K562 (cell line): Measurements from ENCODE around the gene STK17A. TPM values are rescaled to one million over a fixed set of nuclear protein-coding genes. Genes with fewer than 3 reads are reported as not detected.

Experiments used
- ATAC-seq: fragments of 200-7000 bp; cut with Tn5 transposase; 3 replicates; pipeline ENCODE4 v1.9.1; 2020; ENCODE audit warnings: moderate library complexity
- BruUV-seq: library from RNA; stranded (reverse); fragments of 400-500 nt; replicated peaks from 2 replicates; lab custom pipeline; 2021; lab: Mats Ljungman, UMichigan
- CTCF ChIA-PET: fragments of 300-600 bp; formaldehyde crosslinking; extraction: SDS; loops from one replicate; lab custom pipeline; 2021; ENCODE audit warnings: low intra/inter-chr PET ratio; lab: Yijun Ruan, JAX
- POLR2A ChIA-PET: fragments of 300-600, 350-650 bp; sonication (Branson Sonifier 250); formaldehyde crosslinking; extraction: SDS; loops from one replicate; lab custom pipeline; 2021; ENCODE audit warnings: antibody characterized with exemption, inconsistent platforms; lab: Yijun Ruan, JAX
- DNase-seq, 4 experiments: peaks; one replicate each; pipeline versions ENCODE4 v3.0.0 to v3.0.0-alpha.2; 2011 to 2018; ENCODE audit warnings: low spot score in 3 of 4, mixed read lengths in 3 of 4; ENCODE audit errors: extremely low read depth in 1 of 4
- FAIRE-seq: peaks from 2 replicates; lab custom pipeline; 2011; peaks lifted over from hg19 to GRCh38; lab: Jason Lieb, UNC
- H2AFZ ChIP-seq: 2 replicates; pipeline ENCODE4 v1.6.0; 2011; ENCODE audit warnings: low read depth, low read length, control low read depth, inconsistent platforms
- H3K27ac ChIP-seq: fragments of 200-600 bp; 3 replicates; pipeline ENCODE4 v1.8.0; 2011; ENCODE audit warnings: low read depth, mild to moderate bottlenecking, control low read depth, inconsistent platforms, low read length, moderate library complexity, mixed read lengths; ENCODE audit errors: extremely low read depth
- H3K27me3 ChIP-seq, 2 experiments: fragments of 300-600 bp in 1 of 2; 2 replicates in 1 of 2; 3 replicates in 1 of 2; pipeline versions ENCODE4 v1.6.0 to v1.8.0; 2011; ENCODE audit warnings: inconsistent platforms in 2 of 2, low read length in 2 of 2, mild to moderate bottlenecking in 1 of 2, mixed read lengths in 1 of 2, moderate library complexity in 1 of 2; ENCODE audit not compliant: control insufficient read depth in 2 of 2, insufficient read depth in 2 of 2
- H3K36me3 ChIP-seq: fragments of 300-600 bp; 3 replicates; pipeline ENCODE4 v1.8.0; 2011; ENCODE audit warnings: mild to moderate bottlenecking, low read length, inconsistent platforms; ENCODE audit not compliant: control insufficient read depth, insufficient read depth
- H3K4me1 ChIP-seq, 2 experiments: fragments of 200-600 bp in 1 of 2; replicated peaks in 1 of 2; 2 replicates in 1 of 2; 3 replicates in 1 of 2; pipeline versions ENCODE4 v1.5.1 to v1.8.0; 2011; ENCODE audit warnings: inconsistent platforms in 2 of 2, low read length in 2 of 2, mild to moderate bottlenecking in 1 of 2, mixed read lengths in 1 of 2, moderate library complexity in 1 of 2; ENCODE audit not compliant: control insufficient read depth in 2 of 2, insufficient read depth in 2 of 2
- H3K4me2 ChIP-seq: 2 replicates; pipeline ENCODE4 v1.6.1; 2011; ENCODE audit warnings: low read length, control low read depth, inconsistent platforms, mixed read lengths; ENCODE audit not compliant: insufficient read depth
- H3K4me3 ChIP-seq: fragments of 200-600 bp; sonication (generic), shearing (Covaris generic); 2 replicates; pipeline ENCODE4 v1.5.1; 2016; ENCODE audit warnings: control low read depth, inconsistent platforms
- H3K79me2 ChIP-seq: fragments of 200-600 bp; 3 replicates; pipeline ENCODE4 v1.8.0; 2011; ENCODE audit warnings: low read length, inconsistent platforms; ENCODE audit not compliant: control insufficient read depth, insufficient read depth
- H3K9ac ChIP-seq, 2 experiments: 2 replicates each; pipeline versions ENCODE4 v1.6.0 to v1.6.1; 2011; ENCODE audit warnings: low read depth in 2 of 2, low read length in 2 of 2, control low read depth in 1 of 2, inconsistent platforms in 1 of 2, mild to moderate bottlenecking in 1 of 2, mixed read lengths in 1 of 2; ENCODE audit not compliant: insufficient read depth in 1 of 2
- H3K9me1 ChIP-seq: one replicate; pipeline ENCODE4 v1.6.0; 2011; ENCODE audit warnings: inconsistent platforms, mild to moderate bottlenecking, low read length, moderate library complexity; ENCODE audit not compliant: control insufficient read depth, insufficient read depth
- H3K9me3 ChIP-seq: replicated peaks from 2 replicates; pipeline ENCODE4 v1.5.1; 2011; ENCODE audit warnings: low read depth, low read length, inconsistent platforms; ENCODE audit not compliant: control insufficient read depth, insufficient read depth
- H4K20me1 ChIP-seq: replicated peaks from 2 replicates; pipeline ENCODE4 v1.6.1; 2011; ENCODE audit warnings: low read length, inconsistent platforms, mixed read lengths; ENCODE audit not compliant: control insufficient read depth, insufficient read depth
- CBFA2T2 ChIP-seq: fragments of 450-650 bp; conservative IDR thresholded peaks from 2 replicates; pipeline ENCODE4 v1.6.1; 2017; ENCODE audit warnings: mild to moderate bottlenecking
- JUNB ChIP-seq: fragments of 450-650 bp; formaldehyde crosslinking; conservative IDR thresholded peaks from 2 replicates; pipeline ENCODE4 v1.4.0; 2020; ENCODE audit warnings: mild to moderate bottlenecking
- POLR2G ChIP-seq: fragments of 200-400 bp; formaldehyde crosslinking; IDR thresholded peaks from 2 replicates; pipeline ENCODE4 v1.6.1; 2017; ENCODE audit warnings: low read depth, mild to moderate bottlenecking, antibody characterized with exemption, low read length, moderate library complexity
- RBM22 ChIP-seq: fragments of 200-400 bp; formaldehyde crosslinking; IDR thresholded peaks from 2 replicates; pipeline ENCODE4 v1.6.1; 2018; ENCODE audit warnings: low read length, low read depth; ENCODE audit not compliant: poor library complexity, severe bottlenecking
- WGBS: fragments of 100-300 bp; shearing (Covaris generic); methylation state at CpG from one replicate; pipeline ENCODE4 v1.1.6; 2016; ENCODE audit warnings: low coverage, mixed read lengths; ENCODE audit not compliant: insufficient coverage; ENCODE audit errors: missing lambda C conversion rate; 5-methylcytosine and 5-hydroxymethylcytosine counted together
- in situ Hi-C: fragments of 300-500 bp; cut with MboI; formaldehyde crosslinking; loops from 4 replicates; pipeline ENCODE4 v1.15.0; 2018; ENCODE audit warnings: inconsistent platforms, mixed read lengths
- intact Hi-C: fragments of 100-400 bp; cut with micrococcal nuclease; formaldehyde crosslinking; loops from 2 replicates; pipeline ENCODE4 v1.14.2; 2022
- polyA plus RNA-seq, 8 experiments: library from polyadenylated mRNA; depleted of rRNA in 4 of 8; stranded (reverse) in 5 of 8; unstranded in 3 of 8; fragments of >200 nt; fragmentation: Nextera tagmentation in 2 of 8; fragmentation: Illumina TruSeq in 1 of 8; extraction: Ambion mirVana in 2 of 8; extraction: Trizol in 1 of 8; gene quantifications; 2 replicates each; pipeline versions ENCODE4 v1.2.1 to v1.2.3, GENCODE V29; 2011 to 2014; ENCODE audit warnings: inconsistent platforms in 1 of 8, missing spikeins in 1 of 8
- total RNA-seq, 7 experiments: library from RNA; depleted of rRNA in 6 of 7; stranded (reverse); fragments of >200 nt in 6 of 7; fragmentation: Illumina TruSeq in 2 of 7; extraction: Trizol in 2 of 7; gene quantifications; 2 replicates each; pipeline versions ENCODE4 v1.2.1 to v1.2.3, GENCODE V29; 2011 to 2021; ENCODE audit warnings: low replicate concordance in 1 of 7

STK17A gene
- total and polyA plus RNA-seq, 9 of the 15 experiments (the other 6 are each of a cell fraction or from before 2014, with no cell fraction given) = 3.4 to 16.3 (median 13.2) TPM

- POLR2A ChIA-PET = no interaction called here
- WGBS = 82% methylated on average over 7 of the region's 7 CpGs
- no TSS peak for BruUV-seq
- no peak overlapping the region for H3K4me2 ChIP-seq
- H3K9me1 ChIP-seq = no peaks in the 10 kb centered on the region
- intact Hi-C loops (no loop called here), in situ Hi-C loops (no loop called here)
- no peaks in the 10 kb centered on the region for H3K27me3 ChIP-seq
- TF ChIP-seq CBFA2T2 = no peak
- TF ChIP-seq RBM22 = peak; percentile 15
- no peak overlapping the region for H3K9ac ChIP-seq
- H3K4me3 ChIP-seq = no peak overlapping the region
- peaks cover 7% of the 10 kb centered on the region; the same call in 1 of the 2 replicates for H4K20me1 ChIP-seq
- CTCF ChIA-PET = no interaction called here
- peaks cover 84% of the 10 kb centered on the region; the same call in 2 of the 3 replicates for H3K36me3 ChIP-seq
- no peak for FAIRE-seq
- H2AFZ ChIP-seq = no peak overlapping the region
- H3K27ac ChIP-seq = no peak overlapping the region
- ATAC-seq = no peak
- DNase-seq = no peak
- H3K79me2 ChIP-seq = peaks cover 20% of the 10 kb centered on the region; the same call in 2 of the 3 replicates
- H3K9me3 ChIP-seq = no peaks in the 10 kb centered on the region
- no peaks in the 10 kb centered on the region for H3K4me1 ChIP-seq
Observed at GRCh38 chr7:43647339-43647672, 64.4 kb downstream of the STK17A start.

GRCh38 chr7:43647673-43648472 lies 65.0 kb downstream of the STK17A start:
- Histone ChIP-seq H3K9ac (no peak overlapping the region), H3K4me1 (no peaks in the 10 kb centered on the region), H3K4me3 (no peak overlapping the region), H2AFZ (no peak overlapping the region), H3K9me1 (no peaks in the 10 kb centered on the region), H3K79me2 (peaks cover 22% of the 10 kb centered on the region; the same call in 2 of the 3 replicates), H4K20me1 (peaks cover 8% of the 10 kb centered on the region; the same call in 1 of the 2 replicates), H3K27ac (no peak overlapping the region), H3K27me3 (no peaks in the 10 kb centered on the region)
- ChIA-PET POLR2A (no interaction called here), CTCF (no interaction called here)
- in situ Hi-C loops (no loop called here), intact Hi-C loops (no loop called here)
- ATAC-seq (no peak), DNase-seq (no peak), FAIRE-seq (no peak)
- no TSS peak for BruUV-seq
- TF ChIP-seq POLR2G = peak; percentile 34; the same call in 1 of the 2 replicates
- no peak for TF ChIP-seq JUNB (CRISPR knock-in tag)
- TF ChIP-seq RBM22 = peak; percentile 30
- TF ChIP-seq, all 486 proteins: peak for 2
- Histone ChIP-seq H3K36me3 (peaks cover 82% of the 10 kb centered on the region; the same call in 2 of the 3 replicates), H3K4me2 (no peak overlapping the region), H3K9me3 (no peaks in the 10 kb centered on the region)
- WGBS = 96% methylated on average over 10 of the region's 10 CpGs
